AG04450 (cell line): ENCODE measurements around the gene CD82. TPM values are rescaled to one million over a fixed set of nuclear protein-coding genes. Genes with fewer than 3 reads are reported as not detected.

Experiments
- CTCF ChIA-PET: fragments of 300-600, 350-600 bp; formaldehyde crosslinking; extraction: SDS; loops from one replicate; lab custom pipeline; 2022; ENCODE audit warnings: antibody characterized with exemption, inconsistent platforms; lab: Charles Lee
- POLR2A ChIA-PET: fragments of 350-600 bp; formaldehyde crosslinking; extraction: SDS; loops from one replicate; lab custom pipeline; 2021; ENCODE audit warnings: antibody characterized with exemption, inconsistent platforms; lab: Yijun Ruan, JAX
- DNase-seq: peaks from one replicate; pipeline ENCODE4 v3.0.0-alpha.2; 2011; ENCODE audit warnings: low read depth, low spot score
- H3K27ac ChIP-seq: one replicate; pipeline ENCODE4 v1.5.1; 2012; ENCODE audit warnings: low read depth, low read length, control low read depth
- H3K27me3 ChIP-seq: one replicate; pipeline ENCODE4 v1.6.0; 2012; ENCODE audit warnings: low read length; ENCODE audit not compliant: control insufficient read depth, insufficient read depth
- H3K4me3 ChIP-seq: 2 replicates; pipeline ENCODE4 v1.5.1; 2011; ENCODE audit warnings: mild to moderate bottlenecking, low read depth, low read length, control low read depth
- H3K9me3 ChIP-seq: 2 replicates; pipeline ENCODE4 v1.5.1; 2012; ENCODE audit warnings: low read length; ENCODE audit not compliant: control insufficient read depth, insufficient read depth
- polyA plus RNA-seq: library from polyadenylated mRNA; depleted of rRNA; stranded (reverse); fragments of >200 nt; gene quantifications from 2 replicates; pipeline ENCODE4 v1.2.3, GENCODE V29; 2011
- TF ChIP-seq, protein P1 (sequence below): IDR thresholded peaks from 2 replicates; pipeline ENCODE4 v1.5.1; 2011; ENCODE audit warnings: low read depth, low read length, control low read depth, inconsistent platforms

Gene CD82
- polyA plus RNA-seq, 1 experiment: 49.3 TPM

DNA sequence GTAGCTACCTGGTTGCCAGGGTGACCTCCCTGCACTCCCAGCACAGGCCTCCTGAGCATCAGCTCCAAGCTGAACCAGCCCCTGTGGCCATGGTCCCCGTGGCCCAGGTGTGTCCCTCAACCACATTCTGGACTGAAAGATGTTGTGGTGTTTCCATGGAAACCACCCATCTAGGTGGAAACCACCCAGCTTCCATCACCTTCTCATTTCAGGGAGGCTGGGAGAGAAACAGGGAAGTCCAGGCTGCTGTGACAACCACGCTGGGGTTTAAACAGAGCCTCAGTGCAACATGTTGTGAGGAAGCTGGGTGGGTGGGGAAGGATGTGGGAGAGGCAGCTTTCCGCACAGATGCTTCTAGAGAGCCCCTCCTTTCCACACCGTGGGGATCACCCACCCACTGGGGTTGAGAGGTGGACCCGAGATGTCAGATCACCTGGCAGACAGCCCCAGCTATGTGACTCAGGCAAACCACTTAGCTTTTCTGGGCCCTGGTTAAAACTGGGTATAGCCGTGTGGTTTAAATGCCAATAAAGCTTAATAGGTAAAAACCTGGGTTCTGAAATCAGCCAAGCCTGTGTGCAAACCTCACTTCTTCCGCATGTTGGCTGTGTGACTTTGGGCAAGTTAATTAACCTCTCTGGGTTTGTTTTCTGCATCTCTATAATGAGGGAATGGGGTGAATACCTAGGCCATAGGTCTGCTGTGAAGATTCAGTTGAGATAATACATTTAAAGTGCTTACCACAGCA is 46.4 kb downstream of the CD82 start:
- Histone ChIP-seq H3K9me3 (no peaks in the 10 kb centered on the region), H3K27ac (peak overlapping the region; percentile 21), H3K4me3 (no peak overlapping the region), H3K27me3 (no peaks in the 10 kb centered on the region)
- ChIA-PET CTCF (interaction anchor here (0.6 to 7.7 kb wide), 13 partner anchors 9 to 502 kb away, joined by 3 to 100 read pairs (median 4); no protein-coding TSS in a partner anchor), POLR2A (interaction anchor here (1.2 kb wide), 1 partner anchor 47 kb away, joined by 7 read pairs; the partner anchor contains the start of gene CD82)
- DNase-seq: no peak
- TF ChIP-seq, protein P1, sequence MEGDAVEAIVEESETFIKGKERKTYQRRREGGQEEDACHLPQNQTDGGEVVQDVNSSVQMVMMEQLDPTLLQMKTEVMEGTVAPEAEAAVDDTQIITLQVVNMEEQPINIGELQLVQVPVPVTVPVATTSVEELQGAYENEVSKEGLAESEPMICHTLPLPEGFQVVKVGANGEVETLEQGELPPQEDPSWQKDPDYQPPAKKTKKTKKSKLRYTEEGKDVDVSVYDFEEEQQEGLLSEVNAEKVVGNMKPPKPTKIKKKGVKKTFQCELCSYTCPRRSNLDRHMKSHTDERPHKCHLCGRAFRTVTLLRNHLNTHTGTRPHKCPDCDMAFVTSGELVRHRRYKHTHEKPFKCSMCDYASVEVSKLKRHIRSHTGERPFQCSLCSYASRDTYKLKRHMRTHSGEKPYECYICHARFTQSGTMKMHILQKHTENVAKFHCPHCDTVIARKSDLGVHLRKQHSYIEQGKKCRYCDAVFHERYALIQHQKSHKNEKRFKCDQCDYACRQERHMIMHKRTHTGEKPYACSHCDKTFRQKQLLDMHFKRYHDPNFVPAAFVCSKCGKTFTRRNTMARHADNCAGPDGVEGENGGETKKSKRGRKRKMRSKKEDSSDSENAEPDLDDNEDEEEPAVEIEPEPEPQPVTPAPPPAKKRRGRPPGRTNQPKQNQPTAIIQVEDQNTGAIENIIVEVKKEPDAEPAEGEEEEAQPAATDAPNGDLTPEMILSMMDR: no peak

DNA sequence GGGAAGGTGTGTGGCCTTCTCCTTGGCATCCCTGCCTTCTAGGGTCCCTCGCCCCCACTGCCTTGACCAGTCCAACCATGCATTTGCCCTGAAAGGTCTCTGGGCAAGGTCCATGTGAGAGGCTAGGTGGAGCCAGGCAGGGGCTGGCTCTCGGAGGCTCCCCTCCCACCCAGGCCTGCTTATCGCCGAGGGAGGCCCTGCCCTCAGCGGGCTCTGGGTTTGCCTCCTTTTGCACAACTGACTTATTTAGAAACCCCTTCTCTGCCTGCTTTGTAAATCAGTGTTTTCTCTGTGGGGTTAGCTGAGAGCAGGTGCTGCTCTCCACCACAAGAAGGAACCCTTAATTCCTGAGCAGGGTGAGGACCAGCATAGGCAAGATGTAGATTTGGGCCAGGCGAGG is 47.7 kb downstream of the CD82 start:
- Histone ChIP-seq H3K9me3 (no peaks in the 10 kb centered on the region), H3K27ac (no peak overlapping the region), H3K4me3 (no peak overlapping the region), H3K27me3 (no peaks in the 10 kb centered on the region)
- POLR2A ChIA-PET: interaction anchor here (1.2 kb wide), 1 partner anchor 48 kb away, joined by 7 read pairs; the partner anchor contains the start of gene CD82
- TF ChIP-seq, protein P1: no peak
- DNase-seq: no peak
- CTCF ChIA-PET: interaction anchor here (1.2 to 7.7 kb wide), 6 partner anchors 41 to 314 kb away, joined by 3 to 100 read pairs (median 4); no protein-coding TSS in a partner anchor

DNA sequence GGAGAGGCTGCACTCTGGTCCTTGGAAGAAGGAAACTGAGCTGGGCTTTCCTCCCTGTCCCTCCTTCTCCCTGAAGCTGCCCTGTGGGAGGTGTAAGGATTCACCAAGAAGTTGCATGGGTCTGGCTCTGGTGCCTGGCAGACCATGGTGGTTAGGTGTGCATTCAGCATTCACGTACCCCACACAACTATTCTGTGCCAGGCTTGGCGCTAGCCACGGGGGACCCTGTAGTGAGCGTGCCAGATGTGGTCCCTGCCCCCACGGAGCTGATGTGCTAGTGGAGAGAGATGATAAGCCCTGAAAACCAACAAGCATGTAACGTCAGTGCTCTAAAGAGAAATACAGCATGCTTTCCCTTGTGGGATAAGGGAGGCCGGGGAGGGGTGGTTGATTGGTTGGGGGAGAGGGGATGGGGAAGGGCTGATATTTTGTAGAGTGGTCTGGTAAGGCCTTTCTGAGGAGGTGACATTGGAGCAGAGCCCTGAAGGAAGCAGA is 48.9 kb downstream of the CD82 start:
- TF ChIP-seq, protein P1: no peak
- Histone ChIP-seq H3K4me3 (no peak overlapping the region), H3K27ac (no peak overlapping the region), H3K9me3 (no peaks in the 10 kb centered on the region), H3K27me3 (no peaks in the 10 kb centered on the region)
- DNase-seq: no peak
- ChIA-PET CTCF (interaction anchor here (0.6 to 7.7 kb wide), 5 partner anchors 37 to 312 kb away, joined by 3 to 100 read pairs (median 4); no protein-coding TSS in a partner anchor), POLR2A (interaction anchor here (0.7 kb wide), 1 partner anchor 32 kb away, joined by 3 read pairs; no protein-coding TSS in a partner anchor)

DNA sequence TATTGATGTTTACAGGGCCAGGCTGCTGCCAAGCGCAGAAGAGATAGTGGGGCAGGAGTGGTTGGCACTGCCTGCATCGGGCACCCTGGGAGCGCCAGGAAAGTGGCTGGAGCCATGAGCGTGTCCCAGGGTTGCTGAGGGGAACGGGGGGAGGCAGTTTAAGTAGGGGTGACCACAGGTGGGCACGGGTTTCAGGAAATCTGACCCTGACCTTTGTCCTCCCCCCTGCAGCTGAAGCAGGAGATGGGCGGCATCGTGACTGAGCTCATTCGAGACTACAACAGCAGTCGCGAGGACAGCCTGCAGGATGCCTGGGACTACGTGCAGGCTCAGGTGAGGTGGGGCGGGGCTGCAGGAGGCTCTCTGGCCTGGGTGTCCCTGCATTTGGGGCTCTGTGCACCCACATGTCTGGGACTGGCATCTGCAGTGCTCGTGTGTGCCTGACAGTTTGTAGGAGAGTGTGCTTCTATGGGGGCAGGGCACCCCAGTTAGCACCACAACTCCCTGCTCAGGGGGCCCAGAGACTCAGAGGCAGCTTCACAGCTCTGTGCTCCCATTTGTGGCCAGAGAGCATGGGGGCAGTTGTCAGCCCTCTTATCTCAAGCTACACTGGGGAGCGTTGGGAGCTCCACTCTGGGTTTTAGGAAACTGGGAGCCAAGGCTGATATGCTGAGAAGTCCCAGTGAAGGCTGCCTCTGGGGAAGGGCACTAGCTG is 49.7 kb downstream of the CD82 start:
- H3K27me3 ChIP-seq: no peaks in the 10 kb centered on the region
- no peak overlapping the region for H3K27ac ChIP-seq
- H3K4me3 ChIP-seq: no peak overlapping the region
- no peak for DNase-seq
- ChIA-PET CTCF (interaction anchor here (0.5 to 7.7 kb wide), 7 partner anchors 20 to 816 kb away, joined by 3 to 100 read pairs (median 3); no protein-coding TSS in a partner anchor), POLR2A (no interaction called here)
- TF ChIP-seq, protein P1: no peak
- no peaks in the 10 kb centered on the region for H3K9me3 ChIP-seq
